LNCAP (cell line): ENCODE results near the gene HS3ST3A1.

Experiments
- CTCF ChIP-seq: fragments of 450-650 bp; IDR thresholded peaks from 2 replicates; pipeline ENCODE4 v1.5.1; 2017; ENCODE audit warnings: mild to moderate bottlenecking

Gene HS3ST3A1

GRCh38 chr17:13480877-13481276, 120.9 kb downstream of the HS3ST3A1 start:
- TF ChIP-seq CTCF, result no peak

- no peak for TF ChIP-seq CTCF
These were observed 123.4 kb downstream of the HS3ST3A1 start for GRCh38 chr17:13478326-13478830.

- no peak for TF ChIP-seq CTCF
These were observed 124.5 kb downstream of the HS3ST3A1 start for GRCh38 chr17:13477180-13477611.

- no peak for TF ChIP-seq CTCF
These were observed 125.0 kb downstream of the HS3ST3A1 start for GRCh38 chr17:13476720-13477119.

- TF ChIP-seq CTCF, result no peak
These were observed 126.0 kb downstream of the HS3ST3A1 start for GRCh38 chr17:13475574-13476223.

GRCh38 chr17:13474073-13474800, 127.5 kb downstream of the HS3ST3A1 start:
- no peak for TF ChIP-seq CTCF

- no peak for TF ChIP-seq CTCF
These were observed 136.1 kb downstream of the HS3ST3A1 start for GRCh38 chr17:13465678-13466077.
